ENCODE measurements around the gene TMPRSS11E. TPM values are rescaled to one million over a fixed set of nuclear protein-coding genes. Genes with fewer than 3 reads are reported as not detected.

TMPRSS11E gene
- 2.3 TPM for total RNA-seq
- 0.24 TPM for polyA plus RNA-seq (ENCODE audit: insufficient read depth, low read depth, low replicate concordance)
- long read RNA-seq, donor 1: 0 reads
- long read RNA-seq, donor 2: 0 reads
- long read RNA-seq, donor 3: 0 reads
- long read RNA-seq, donor 4: 0 reads
- long read RNA-seq, donor 5: 0 reads
- long read RNA-seq, donor 6: 0 reads
- long read RNA-seq, donor 7, partial matches to known transcripts: 0 of 1 reads
- long read RNA-seq, donor 7, other reads (novel, unspliced or antisense): 0 of 1 reads
- long read RNA-seq, donor 8: 0 reads
- long read RNA-seq, donor 9: 0 reads
- long read RNA-seq, donor 10: 0 reads

- Histone ChIP-seq H3K4me3 (ENCODE audit: low read length in 3 of 3) (no peak within 1 kb of the TSS), H3K9me3 (ENCODE audit: control insufficient read depth in 2 of 3, insufficient read depth in 1 of 3, low read length in 3 of 3) (no peaks in the 10 kb centered on the region), H3K4me1 (ENCODE audit: control insufficient read depth in 2 of 3, insufficient read depth in 2 of 3, low read depth in 1 of 3, low read length in 3 of 3) (no peaks in the 10 kb centered on the region), H3K27me3 (ENCODE audit: control insufficient read depth, insufficient read depth, low read length) (no peaks in the 10 kb centered on the region), H3K27ac (ENCODE audit: low read depth in 2 of 2, low read length in 2 of 2) (no peak within 1 kb of the TSS), H3K9ac (ENCODE audit: low read length in 3 of 3) (no peak within 1 kb of the TSS), H3K36me3 (ENCODE audit: control insufficient read depth in 2 of 3, insufficient read depth in 3 of 3, low read length in 3 of 3) (no peaks in the 10 kb centered on the region)
- peak in 1 of 5 donors; percentile 2 for DNase-seq
- no peak for TF ChIP-seq CTCF (IDR thresholded peaks at IDR 0.05; ENCODE audit: borderline replicate concordance, extremely low read depth, insufficient read depth)
- intact Hi-C loops (cut with DNase I): no loop called here
- FAIRE-seq: no peak
Measured at GRCh38 chr4:68447201-68447600, at the start of gene TMPRSS11E. Gene TMPRSS11E, plus strand, starts transcription at chr4:68447463. Its CDS starts 50 bp downstream, at chr4:68447513.

- Histone ChIP-seq H3K9me3 (ENCODE audit: control insufficient read depth in 2 of 3, insufficient read depth in 1 of 3, low read length in 3 of 3) (no peaks in the 10 kb centered on the region), H3K36me3 (ENCODE audit: control insufficient read depth in 2 of 3, insufficient read depth in 3 of 3, low read length in 3 of 3) (no peaks in the 10 kb centered on the region), H3K4me3 (ENCODE audit: low read length in 3 of 3) (no peak overlapping the region), H3K9ac (ENCODE audit: low read length in 3 of 3) (no peak overlapping the region), H3K27me3 (ENCODE audit: control insufficient read depth, insufficient read depth, low read length) (no peaks in the 10 kb centered on the region), H3K4me1 (ENCODE audit: control insufficient read depth in 2 of 3, insufficient read depth in 2 of 3, low read depth in 1 of 3, low read length in 3 of 3) (no peaks in the 10 kb centered on the region), H3K27ac (ENCODE audit: low read depth in 2 of 2, low read length in 2 of 2) (no peak overlapping the region)
- FAIRE-seq (no peak), DNase-seq (no peak)
- intact Hi-C loops (cut with DNase I): no loop called here
- TF ChIP-seq CTCF (IDR thresholded peaks at IDR 0.05; ENCODE audit: borderline replicate concordance, extremely low read depth, insufficient read depth): no peak
Measured at GRCh38 chr4:68399306-68399705, 48.0 kb upstream of the TMPRSS11E start.

- no peak for FAIRE-seq
- intact Hi-C loops (cut with DNase I): no loop called here
- H3K27me3 ChIP-seq (ENCODE audit: control insufficient read depth, insufficient read depth, low read length): no peaks in the 10 kb centered on the region
Measured at GRCh38 chr4:68401231-68401630, 46.0 kb upstream of the TMPRSS11E start.

More at GRCh38 chr4:68401231-68401630, 46.0 kb upstream of the TMPRSS11E start:
- Histone ChIP-seq H3K27ac (ENCODE audit: low read depth in 2 of 2, low read length in 2 of 2) (no peak overlapping the region), H3K4me3 (ENCODE audit: low read length in 3 of 3) (no peak overlapping the region), H3K4me1 (ENCODE audit: control insufficient read depth in 2 of 3, insufficient read depth in 2 of 3, low read depth in 1 of 3, low read length in 3 of 3) (no peaks in the 10 kb centered on the region), H3K9ac (ENCODE audit: low read length in 3 of 3) (no peak overlapping the region), H3K9me3 (ENCODE audit: control insufficient read depth in 2 of 3, insufficient read depth in 1 of 3, low read length in 3 of 3) (no peaks in the 10 kb centered on the region), H3K36me3 (ENCODE audit: control insufficient read depth in 2 of 3, insufficient read depth in 3 of 3, low read length in 3 of 3) (no peaks in the 10 kb centered on the region)
- DNase-seq: no peak
- TF ChIP-seq CTCF (IDR thresholded peaks at IDR 0.05; ENCODE audit: borderline replicate concordance, extremely low read depth, insufficient read depth): no peak

Data from kidney (tissue), 22 donors.